ENCODE measurements around the gene DCDC1. TPM values are rescaled to one million over a fixed set of nuclear protein-coding genes. Genes with fewer than 3 reads are reported as not detected.

The DCDC1 gene
- polyA plus RNA-seq, 2 of the 4 experiments (the other 2 are of a cell fraction): 2.8 to 9.5 TPM

DNA sequence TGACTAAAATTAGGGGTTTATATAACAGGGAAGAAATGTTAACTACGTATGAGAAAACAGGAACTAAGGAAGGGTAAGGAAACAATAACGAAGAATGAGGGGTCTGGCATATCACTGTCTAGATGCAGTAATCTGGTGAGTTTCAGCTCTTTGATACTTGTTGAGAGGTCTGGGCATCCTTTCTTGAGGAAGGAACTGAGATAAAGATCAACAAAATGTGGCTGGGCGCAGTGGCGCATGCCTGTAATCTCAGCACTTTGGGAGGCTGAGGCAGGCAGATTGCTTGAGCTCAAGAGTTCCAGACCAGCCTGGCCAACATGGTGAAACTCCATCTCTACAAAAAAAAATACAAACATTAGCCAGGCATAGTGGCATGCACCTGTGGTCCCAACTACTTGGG is 2.7 kb downstream of the DCDC1 start (continued):
- no peak for TF ChIP-seq HEYL (CRISPR knock-in tag; IDR thresholded peaks at IDR 0.05)
- TF ChIP-seq SMC3 (IDR thresholded peaks at IDR 0.05): no peak

DNA sequence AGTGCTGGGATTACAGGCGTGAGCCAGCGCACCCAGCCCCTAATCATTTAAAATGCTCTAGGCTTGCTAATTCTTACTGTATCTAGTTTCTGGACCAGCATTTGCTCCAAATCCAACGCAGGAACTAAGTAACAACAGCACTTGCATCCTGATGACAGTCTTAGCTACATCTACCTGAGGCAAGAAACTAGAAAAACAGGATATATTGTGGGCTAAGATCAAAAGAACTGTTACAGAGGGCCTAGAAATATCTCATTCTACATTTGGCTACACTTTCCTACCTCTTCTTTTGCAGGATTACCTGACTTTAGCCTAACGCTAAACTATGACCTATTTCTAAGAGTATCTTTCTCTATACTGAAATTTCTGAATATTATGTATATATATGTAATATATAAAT is 7.8 kb downstream of the DCDC1 start:
- CTCF ChIA-PET: no interaction called here
- POLR2A ChIA-PET: no interaction called here
- ATAC-seq (no peak), DNase-seq (ENCODE audit: low read depth in 1 of 2, low spot score in 1 of 2) (no peak), FAIRE-seq (no peak)
- Histone ChIP-seq H3K9me3 (no peaks in the 10 kb centered on the region), H3K4me3 (no peak overlapping the region), H3K4me1 (no peaks in the 10 kb centered on the region), H3K27ac (no peak overlapping the region), H3K4me2 (no peak overlapping the region)
- WGBS (ENCODE audit: missing lambda C conversion rate): 52% methylated on average over 4 of the region's 4 CpGs
- no peak for TF ChIP-seq RCOR1 (IDR thresholded peaks at IDR 0.05; ENCODE audit: low read depth, low read length)
- TF ChIP-seq, protein P1, sequence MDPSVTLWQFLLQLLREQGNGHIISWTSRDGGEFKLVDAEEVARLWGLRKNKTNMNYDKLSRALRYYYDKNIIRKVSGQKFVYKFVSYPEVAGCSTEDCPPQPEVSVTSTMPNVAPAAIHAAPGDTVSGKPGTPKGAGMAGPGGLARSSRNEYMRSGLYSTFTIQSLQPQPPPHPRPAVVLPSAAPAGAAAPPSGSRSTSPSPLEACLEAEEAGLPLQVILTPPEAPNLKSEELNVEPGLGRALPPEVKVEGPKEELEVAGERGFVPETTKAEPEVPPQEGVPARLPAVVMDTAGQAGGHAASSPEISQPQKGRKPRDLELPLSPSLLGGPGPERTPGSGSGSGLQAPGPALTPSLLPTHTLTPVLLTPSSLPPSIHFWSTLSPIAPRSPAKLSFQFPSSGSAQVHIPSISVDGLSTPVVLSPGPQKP (IDR thresholded peaks at IDR 0.05; ENCODE audit: low read depth, low read length): no peak
- TF ChIP-seq SREBF2 (IDR thresholded peaks at IDR 0.05): no peak
- TF ChIP-seq CHD2 (IDR thresholded peaks at IDR 0.05; ENCODE audit: low read length, partially characterized antibody): no peak
- TF ChIP-seq JUNB (IDR thresholded peaks at IDR 0.05): no peak
- TF ChIP-seq, protein P2, sequence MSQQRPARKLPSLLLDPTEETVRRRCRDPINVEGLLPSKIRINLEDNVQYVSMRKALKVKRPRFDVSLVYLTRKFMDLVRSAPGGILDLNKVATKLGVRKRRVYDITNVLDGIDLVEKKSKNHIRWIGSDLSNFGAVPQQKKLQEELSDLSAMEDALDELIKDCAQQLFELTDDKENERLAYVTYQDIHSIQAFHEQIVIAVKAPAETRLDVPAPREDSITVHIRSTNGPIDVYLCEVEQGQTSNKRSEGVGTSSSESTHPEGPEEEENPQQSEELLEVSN (IDR thresholded peaks at IDR 0.05; ENCODE audit: borderline replicate concordance, low read depth): no peak
- no peak for TF ChIP-seq NPAS2 (CRISPR knock-in tag; IDR thresholded peaks at IDR 0.05; ENCODE audit: borderline replicate concordance)
- TF ChIP-seq, protein P3, sequence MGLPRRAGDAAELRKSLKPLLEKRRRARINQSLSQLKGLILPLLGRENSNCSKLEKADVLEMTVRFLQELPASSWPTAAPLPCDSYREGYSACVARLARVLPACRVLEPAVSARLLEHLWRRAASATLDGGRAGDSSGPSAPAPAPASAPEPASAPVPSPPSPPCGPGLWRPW (IDR thresholded peaks at IDR 0.05): no peak
- no peak for TF ChIP-seq CBX2 (IDR thresholded peaks at IDR 0.05; ENCODE audit: borderline replicate concordance, low read depth)
- TF ChIP-seq CBX8 (IDR thresholded peaks at IDR 0.05): no peak
- no peak for TF ChIP-seq FOSL2 (IDR thresholded peaks at IDR 0.05)
- TF ChIP-seq FOSL2 (CRISPR knock-in tag; IDR thresholded peaks at IDR 0.05): no peak
- no peak for TF ChIP-seq MYC (IDR thresholded peaks at IDR 0.05; ENCODE audit: borderline replicate concordance, low read length)
- no peak for TF ChIP-seq HOXA7 (CRISPR knock-in tag; IDR thresholded peaks at IDR 0.05)
- TF ChIP-seq POLR2AphosphoS2 (conservative IDR thresholded peaks at IDR 0.05; ENCODE audit: low read length): no peak
- TF ChIP-seq, protein P4, sequence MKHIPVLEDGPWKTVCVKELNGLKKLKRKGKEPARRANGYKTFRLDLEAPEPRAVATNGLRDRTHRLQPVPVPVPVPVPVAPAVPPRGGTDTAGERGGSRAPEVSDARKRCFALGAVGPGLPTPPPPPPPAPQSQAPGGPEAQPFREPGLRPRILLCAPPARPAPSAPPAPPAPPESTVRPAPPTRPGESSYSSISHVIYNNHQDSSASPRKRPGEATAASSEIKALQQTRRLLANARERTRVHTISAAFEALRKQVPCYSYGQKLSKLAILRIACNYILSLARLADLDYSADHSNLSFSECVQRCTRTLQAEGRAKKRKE (CRISPR knock-in tag; IDR thresholded peaks at IDR 0.05; ENCODE audit: low read depth): no peak
- TF ChIP-seq RARB (CRISPR knock-in tag; IDR thresholded peaks at IDR 0.05): no peak
- no peak for TF ChIP-seq TP53 (CRISPR knock-in tag; IDR thresholded peaks at IDR 0.05)

DNA sequence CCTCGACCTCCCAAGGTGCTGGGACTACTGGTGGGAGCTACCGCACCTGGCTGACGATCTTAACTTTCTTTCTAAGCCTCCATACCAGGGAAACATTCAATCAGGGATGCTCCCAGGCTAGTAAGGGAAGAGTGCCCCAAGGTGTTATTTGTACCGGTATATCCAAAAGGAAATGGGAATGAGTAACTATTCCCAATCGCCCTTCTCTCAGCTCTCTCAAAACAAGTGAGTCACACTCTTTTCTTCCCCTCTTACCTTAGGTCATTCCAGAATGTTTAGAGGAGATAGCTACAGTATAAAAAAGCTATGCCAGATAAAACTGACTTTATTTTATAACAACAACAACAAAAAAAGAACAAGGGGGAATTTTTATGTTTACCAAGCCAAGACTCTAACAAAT is 13.7 kb downstream of the DCDC1 start:
- Histone ChIP-seq H3K27ac (no peak overlapping the region), H3K4me3 (no peak overlapping the region), H3K9me3 (no peaks in the 10 kb centered on the region), H3K4me1 (no peaks in the 10 kb centered on the region), H3K4me2 (no peak overlapping the region)
- FAIRE-seq (no peak), DNase-seq (ENCODE audit: low read depth in 1 of 2, low spot score in 1 of 2) (no peak), ATAC-seq (no peak)
- TF ChIP-seq HEYL (CRISPR knock-in tag; IDR thresholded peaks at IDR 0.05) (no peak), CHD4 (IDR thresholded peaks at IDR 0.05; ENCODE audit: borderline replicate concordance) (no peak), JUNB (IDR thresholded peaks at IDR 0.05) (no peak), RCOR1 (IDR thresholded peaks at IDR 0.05; ENCODE audit: low read depth, low read length) (no peak)
- 20% methylated on average over 5 of the region's 5 CpGs for WGBS (ENCODE audit: missing lambda C conversion rate)
- ChIA-PET CTCF (no interaction called here), POLR2A (no interaction called here)

DNA sequence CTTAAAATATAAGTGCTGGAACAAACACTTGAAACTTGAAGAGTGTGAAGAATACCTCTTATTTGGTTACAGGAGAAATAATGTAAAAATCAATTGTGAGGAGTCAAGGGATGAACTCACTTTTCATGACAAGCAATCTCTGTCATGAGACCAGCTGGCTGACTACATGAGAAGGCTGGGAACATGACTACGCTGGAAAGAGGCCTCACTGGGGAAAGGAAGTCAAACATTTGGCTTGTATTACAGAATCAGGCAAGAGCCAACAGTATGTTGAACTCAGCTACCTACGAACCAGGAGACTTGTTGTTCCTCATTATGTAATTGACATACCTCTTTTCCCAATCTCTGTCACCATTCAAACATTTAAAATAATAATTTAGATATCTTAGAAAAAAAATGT is 14.4 kb downstream of the DCDC1 start:
- POLR2A ChIA-PET: no interaction called here
- WGBS (ENCODE audit: missing lambda C conversion rate): 13% methylated on average over 2 of the region's 2 CpGs
- no peak for FAIRE-seq

More for the DNA sequence above, 14.4 kb downstream of the DCDC1 start:
- DNase-seq (ENCODE audit: low read depth in 1 of 2, low spot score in 1 of 2) (no peak), ATAC-seq (no peak)
- Histone ChIP-seq H3K4me2 (no peak overlapping the region), H3K4me1 (no peaks in the 10 kb centered on the region), H3K27ac (no peak overlapping the region), H3K4me3 (no peak overlapping the region), H3K9me3 (no peaks in the 10 kb centered on the region)
- CTCF ChIA-PET: no interaction called here
- TF ChIP-seq EP300 (IDR thresholded peaks at IDR 0.05) (no peak), CHD2 (IDR thresholded peaks at IDR 0.05; ENCODE audit: low read length, partially characterized antibody) (no peak), TP53 (CRISPR knock-in tag; IDR thresholded peaks at IDR 0.05) (no peak), TFCP2L1 (CRISPR knock-in tag; IDR thresholded peaks at IDR 0.05) (no peak), MYC (IDR thresholded peaks at IDR 0.05; ENCODE audit: borderline replicate concordance, low read length) (no peak), RARB (CRISPR knock-in tag; IDR thresholded peaks at IDR 0.05) (no peak), RFX5 (IDR thresholded peaks at IDR 0.05) (no peak), PHF8 (IDR thresholded peaks at IDR 0.05; ENCODE audit: borderline replicate concordance, low read depth) (no peak), MAZ (IDR thresholded peaks at IDR 0.05; ENCODE audit: borderline replicate concordance, low read depth, low read length) (no peak), KDM1A (IDR thresholded peaks at IDR 0.05; ENCODE audit: low read depth) (no peak), EHMT2 (IDR thresholded peaks at IDR 0.05; ENCODE audit: low read depth) (no peak)
- TF ChIP-seq, protein P1 (IDR thresholded peaks at IDR 0.05; ENCODE audit: low read depth, low read length): no peak

Data from A549 (cell line).